Activated naive CD8-positive, alpha-beta T cell treated with anti-CD3 and anti-CD28 coated beads, Interleukin-2, amount 50 U/mL, for 24 hours (primary cell): ENCODE data around the gene PIGN.

Experiments
- ATAC-seq: fragments of 150-1000 bp; cut with Tn5 transposase; one replicate; pipeline ENCODE4 v1.10.0; 2021
- DNase-seq: peaks from one replicate; pipeline ENCODE4 v3.0.0; 2021
- H3K27ac Mint-ChIP-seq: one replicate; pipeline ENCODE4 v1.8.0; 2021; ENCODE audit warnings: mild to moderate bottlenecking, mixed read lengths
- H3K27me3 Mint-ChIP-seq: one replicate; pipeline ENCODE4 v1.8.0; 2021; ENCODE audit warnings: mixed read lengths
- H3K36me3 Mint-ChIP-seq: one replicate; pipeline ENCODE4 v1.8.0; 2021; ENCODE audit warnings: low read depth, mixed read lengths
- H3K4me1 Mint-ChIP-seq: one replicate; pipeline ENCODE4 v1.8.0; 2021; ENCODE audit warnings: mixed read lengths
- H3K4me3 Mint-ChIP-seq: one replicate; pipeline ENCODE4 v1.8.0; 2021; ENCODE audit warnings: mild to moderate bottlenecking, moderate library complexity, mixed read lengths
- H3K9me3 Mint-ChIP-seq: one replicate; pipeline ENCODE4 v1.8.0; 2021; ENCODE audit warnings: mixed read lengths

PIGN gene

GRCh38 chr18:62164855-62165487 is 21.9 kb downstream of the PIGN start:
- peaks cover 18% of the 10 kb centered on the region for H3K9me3 Mint-ChIP-seq
- H3K4me3 Mint-ChIP-seq, result no peak overlapping the region
- ATAC-seq, result no peak
- no peak for DNase-seq
- H3K27ac Mint-ChIP-seq, result no peak overlapping the region
- H3K36me3 Mint-ChIP-seq, result peaks cover 17% of the 10 kb centered on the region
- H3K27me3 Mint-ChIP-seq, result no peaks in the 10 kb centered on the region
- peaks cover 7% of the 10 kb centered on the region for H3K4me1 Mint-ChIP-seq

DNA sequence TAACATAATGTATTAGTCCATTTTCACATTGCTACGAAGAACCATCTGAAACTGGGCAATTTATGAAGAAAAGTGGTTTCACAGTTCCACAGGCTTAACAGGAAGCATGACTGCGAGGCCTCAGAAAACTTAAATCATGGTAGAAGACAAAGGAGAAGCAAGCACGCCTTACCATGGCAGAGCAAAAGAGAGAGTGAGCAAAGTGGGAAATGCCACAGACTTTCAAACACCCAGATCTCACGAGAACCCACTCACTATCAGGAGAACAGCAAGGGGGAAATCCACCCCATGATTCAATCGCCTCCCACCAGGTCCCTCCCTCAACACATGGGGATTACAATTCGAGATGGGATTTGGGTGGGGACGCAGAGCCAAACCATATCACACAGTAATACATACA is 22.5 kb downstream of the PIGN start:
- Mint-ChIP-seq H3K27ac (no peak overlapping the region), H3K4me3 (no peak overlapping the region), H3K4me1 (peaks cover 7% of the 10 kb centered on the region), H3K9me3 (peaks cover 18% of the 10 kb centered on the region), H3K36me3 (peaks cover 20% of the 10 kb centered on the region), H3K27me3 (no peaks in the 10 kb centered on the region)
- no peak for DNase-seq
- no peak for ATAC-seq

- DNase-seq (no peak), ATAC-seq (no peak)
- Mint-ChIP-seq H3K27me3 (no peaks in the 10 kb centered on the region), H3K36me3 (peaks cover 11% of the 10 kb centered on the region), H3K4me1 (no peaks in the 10 kb centered on the region), H3K4me3 (no peak overlapping the region), H3K27ac (no peak overlapping the region), H3K9me3 (no peaks in the 10 kb centered on the region)
These were observed 29.0 kb downstream of the PIGN start for GRCh38 chr18:62157843-62158242.

- no peak for DNase-seq
- H3K9me3 Mint-ChIP-seq, result no peaks in the 10 kb centered on the region
- H3K4me1 Mint-ChIP-seq, result no peaks in the 10 kb centered on the region
- no peak overlapping the region for H3K4me3 Mint-ChIP-seq
- H3K27ac Mint-ChIP-seq, result no peak overlapping the region
- H3K36me3 Mint-ChIP-seq, result peaks cover 5% of the 10 kb centered on the region
- ATAC-seq, result no peak
- no peaks in the 10 kb centered on the region for H3K27me3 Mint-ChIP-seq
These were observed 34.0 kb downstream of the PIGN start for GRCh38 chr18:62152844-62153243.

- DNase-seq (no peak), ATAC-seq (no peak)
- Mint-ChIP-seq H3K27me3 (no peaks in the 10 kb centered on the region), H3K27ac (no peak overlapping the region), H3K36me3 (peaks cover 1% of the 10 kb centered on the region), H3K9me3 (no peaks in the 10 kb centered on the region), H3K4me1 (no peaks in the 10 kb centered on the region), H3K4me3 (no peak overlapping the region)
These were observed 35.6 kb downstream of the PIGN start for GRCh38 chr18:62151068-62151771.

DNA sequence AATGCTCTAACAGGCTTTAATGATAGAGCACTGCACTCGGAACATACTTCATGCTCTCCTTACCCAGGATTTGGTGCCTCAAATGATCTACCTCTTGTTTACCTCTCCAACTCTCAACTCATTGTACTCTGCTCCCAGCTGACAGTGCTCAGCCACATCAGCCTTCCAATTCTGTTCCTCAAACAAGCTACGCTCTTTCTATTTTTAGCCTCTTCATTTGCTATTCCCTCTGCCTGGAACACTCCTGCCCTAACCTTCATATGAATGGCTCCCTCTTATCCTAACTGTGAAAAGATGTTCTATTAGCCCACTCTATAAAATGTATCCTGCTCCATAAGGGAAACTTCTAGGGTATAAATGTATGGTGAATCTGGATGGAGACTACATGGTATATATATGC is 42.5 kb downstream of the PIGN start:
- no peak overlapping the region for H3K4me3 Mint-ChIP-seq
- H3K36me3 Mint-ChIP-seq, result peaks cover 7% of the 10 kb centered on the region
- no peak for ATAC-seq
- H3K9me3 Mint-ChIP-seq, result no peaks in the 10 kb centered on the region
- DNase-seq, result no peak
- H3K4me1 Mint-ChIP-seq, result no peaks in the 10 kb centered on the region
- no peak overlapping the region for H3K27ac Mint-ChIP-seq
- no peaks in the 10 kb centered on the region for H3K27me3 Mint-ChIP-seq

GRCh38 chr18:62140259-62140658 is 46.6 kb downstream of the PIGN start:
- Mint-ChIP-seq H3K36me3 (peaks cover 9% of the 10 kb centered on the region), H3K27ac (no peak overlapping the region), H3K4me1 (no peaks in the 10 kb centered on the region), H3K27me3 (no peaks in the 10 kb centered on the region), H3K9me3 (no peaks in the 10 kb centered on the region), H3K4me3 (no peak overlapping the region)
- ATAC-seq (no peak), DNase-seq (no peak)

DNA sequence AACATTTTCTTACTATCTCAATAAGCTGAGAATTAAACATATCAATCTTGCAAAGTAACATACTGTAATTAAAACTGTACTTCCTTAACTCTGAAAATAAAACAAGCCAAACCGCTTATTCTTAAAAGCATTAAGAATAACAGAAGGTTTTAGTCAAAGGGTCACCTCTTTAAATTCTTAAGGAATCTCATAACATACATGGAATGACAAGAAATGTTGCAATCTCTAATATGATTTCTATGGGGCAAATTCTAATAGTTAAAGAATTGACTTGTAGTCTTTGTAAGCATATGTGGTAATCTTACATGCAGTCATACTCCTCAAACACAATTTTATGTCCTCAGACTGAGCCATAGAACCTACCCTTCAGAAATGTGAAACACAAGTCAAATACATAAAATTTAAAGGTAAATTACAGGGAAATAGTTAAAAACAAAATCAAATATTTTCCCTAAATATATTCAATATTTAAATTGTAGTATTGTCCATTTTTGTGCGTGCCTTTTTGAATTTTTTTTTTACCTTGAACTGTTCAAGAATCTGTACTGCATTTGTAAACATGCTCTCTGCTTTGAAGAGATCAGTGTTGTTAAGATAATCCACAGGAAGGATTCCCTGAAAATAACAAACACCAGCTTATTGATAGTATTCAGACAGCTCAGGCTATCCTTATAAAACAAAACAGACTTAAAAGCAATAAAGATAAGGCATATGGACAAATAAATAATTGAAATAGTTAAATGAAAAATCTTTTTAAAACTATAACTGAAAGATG is 48.2 kb downstream of the PIGN start:
- no peaks in the 10 kb centered on the region for H3K27me3 Mint-ChIP-seq
- H3K36me3 Mint-ChIP-seq, result peaks cover 5% of the 10 kb centered on the region
- H3K27ac Mint-ChIP-seq, result no peak overlapping the region
- no peaks in the 10 kb centered on the region for H3K4me1 Mint-ChIP-seq
- H3K4me3 Mint-ChIP-seq, result no peak overlapping the region
- no peak for DNase-seq
- no peak for ATAC-seq
- no peaks in the 10 kb centered on the region for H3K9me3 Mint-ChIP-seq

DNA sequence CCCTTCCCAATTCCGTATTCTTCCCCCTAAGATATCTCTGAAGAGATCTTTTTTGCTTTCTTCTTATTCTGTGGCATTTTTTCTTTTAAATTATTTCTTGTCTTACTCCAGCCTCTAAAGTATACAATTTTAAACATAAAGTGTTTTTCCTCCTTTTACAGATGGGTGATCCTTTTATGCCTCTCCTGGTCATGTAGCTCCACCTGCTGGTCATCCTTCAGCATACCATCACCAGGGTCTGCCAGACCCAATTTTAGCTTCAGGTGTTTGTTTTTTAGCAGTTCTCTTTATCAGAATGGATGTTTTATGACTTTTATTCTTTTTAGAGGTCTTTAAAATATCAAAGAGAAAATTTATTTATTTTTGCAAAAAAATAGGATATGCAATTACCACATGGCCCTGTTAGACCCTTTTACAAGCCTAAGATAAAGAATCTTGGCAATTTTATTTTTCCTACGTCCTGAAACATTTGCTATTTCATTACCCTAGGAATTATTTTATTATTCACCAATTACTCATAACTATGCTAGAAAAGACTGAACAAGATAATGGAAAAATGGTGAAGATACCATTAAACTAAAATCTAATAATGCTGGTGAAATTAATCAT is 55.5 kb downstream of the PIGN start:
- Mint-ChIP-seq H3K27me3 (no peaks in the 10 kb centered on the region), H3K27ac (no peak overlapping the region), H3K4me1 (no peaks in the 10 kb centered on the region), H3K36me3 (peaks cover 9% of the 10 kb centered on the region), H3K4me3 (no peak overlapping the region), H3K9me3 (no peaks in the 10 kb centered on the region)
- peak; percentile 55 for DNase-seq
- no peak for ATAC-seq

- H3K9me3 Mint-ChIP-seq, result no peaks in the 10 kb centered on the region
- H3K4me1 Mint-ChIP-seq, result no peaks in the 10 kb centered on the region
- DNase-seq (no peak), ATAC-seq (no peak)
- no peak overlapping the region for H3K27ac Mint-ChIP-seq
- no peak overlapping the region for H3K4me3 Mint-ChIP-seq
- peaks cover 9% of the 10 kb centered on the region for H3K36me3 Mint-ChIP-seq
- H3K27me3 Mint-ChIP-seq, result no peaks in the 10 kb centered on the region
These were observed 58.7 kb downstream of the PIGN start for GRCh38 chr18:62128157-62128556.

DNA sequence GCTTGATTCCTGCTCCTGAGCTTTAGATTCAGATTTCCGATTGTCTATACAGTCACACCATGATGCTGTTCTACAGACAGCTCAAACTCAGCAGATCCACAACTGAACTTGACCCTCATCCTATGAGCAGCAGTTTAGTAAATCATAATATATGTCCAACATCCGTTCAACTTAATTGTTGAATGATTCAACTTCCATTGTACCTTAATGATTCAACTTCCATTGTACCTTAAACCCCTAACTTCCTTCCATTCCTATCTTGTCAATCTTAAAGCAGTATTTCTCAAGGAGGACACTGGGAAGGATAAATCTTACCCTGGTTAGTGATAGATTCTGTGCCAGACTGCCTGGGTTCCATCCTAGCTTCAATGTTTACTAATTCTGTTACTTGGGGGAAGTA is 60.1 kb downstream of the PIGN start:
- no peak overlapping the region for H3K4me3 Mint-ChIP-seq
- no peak overlapping the region for H3K27ac Mint-ChIP-seq
- no peak for ATAC-seq
- H3K27me3 Mint-ChIP-seq, result no peaks in the 10 kb centered on the region
- no peaks in the 10 kb centered on the region for H3K4me1 Mint-ChIP-seq
- H3K9me3 Mint-ChIP-seq, result no peaks in the 10 kb centered on the region
- peaks cover 9% of the 10 kb centered on the region for H3K36me3 Mint-ChIP-seq
- no peak for DNase-seq

DNA sequence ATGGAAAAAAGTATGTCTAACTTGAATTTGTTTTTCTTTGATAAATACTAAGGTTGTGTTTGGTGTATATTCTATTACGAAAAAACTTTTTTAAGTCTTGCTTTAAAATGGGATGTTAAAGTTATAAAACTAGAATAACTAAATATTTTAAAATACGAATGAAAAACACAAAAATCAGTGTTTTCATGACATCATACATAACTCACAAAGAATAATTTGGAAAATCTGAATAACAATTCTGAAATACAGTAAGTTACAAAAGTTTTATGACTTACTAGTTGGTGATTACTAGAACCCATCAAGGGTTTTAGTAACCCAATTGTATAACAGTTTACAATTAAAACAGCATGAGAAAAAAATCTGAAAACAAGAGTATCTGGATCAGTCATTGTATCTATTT is 61.2 kb downstream of the PIGN start:
- Mint-ChIP-seq H3K4me1 (no peaks in the 10 kb centered on the region), H3K4me3 (no peak overlapping the region), H3K9me3 (no peaks in the 10 kb centered on the region), H3K36me3 (peaks cover 7% of the 10 kb centered on the region), H3K27ac (no peak overlapping the region), H3K27me3 (no peaks in the 10 kb centered on the region)
- no peak for ATAC-seq
- DNase-seq, result no peak

DNA sequence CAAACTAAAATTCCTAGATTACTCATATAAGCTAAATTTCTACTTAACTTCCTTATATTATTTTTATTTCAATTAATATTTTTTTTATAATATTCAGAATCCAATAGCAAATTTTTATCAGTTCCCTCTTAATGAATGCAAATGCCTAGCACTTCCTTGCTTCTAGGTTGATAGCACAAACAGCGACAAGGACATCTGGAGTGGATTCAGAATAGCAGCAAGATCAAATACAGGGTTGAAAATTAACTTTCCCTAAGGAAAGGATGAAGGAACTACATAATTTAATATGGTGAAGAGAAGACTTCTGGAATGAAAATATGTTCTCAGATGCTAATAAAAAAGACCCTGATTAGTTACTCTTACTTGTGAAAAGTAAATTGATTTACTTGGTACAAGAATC is 64.5 kb downstream of the PIGN start:
- Mint-ChIP-seq H3K27me3 (no peaks in the 10 kb centered on the region), H3K4me3 (no peak overlapping the region), H3K27ac (no peak overlapping the region), H3K4me1 (no peaks in the 10 kb centered on the region), H3K36me3 (peaks cover 11% of the 10 kb centered on the region), H3K9me3 (no peaks in the 10 kb centered on the region)
- ATAC-seq (no peak), DNase-seq (no peak)

DNA sequence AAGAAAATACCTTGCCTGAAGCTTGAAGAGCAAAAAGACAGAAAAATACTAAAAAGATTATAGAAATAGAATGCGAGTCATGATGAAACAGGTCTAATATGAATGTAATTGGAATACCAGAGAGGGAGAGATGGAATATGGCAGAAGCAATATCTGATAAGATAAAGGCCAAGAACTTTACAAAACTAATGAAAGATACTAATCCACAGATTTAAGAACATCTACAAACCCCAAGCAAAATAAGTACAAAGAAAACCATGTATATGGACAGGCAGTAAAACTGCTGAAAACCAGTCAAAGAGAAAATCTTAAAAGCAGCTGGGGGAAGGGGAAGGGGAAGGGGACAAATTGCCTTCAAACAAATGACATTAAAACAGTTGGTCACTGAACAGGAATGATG is 67.0 kb downstream of the PIGN start:
- DNase-seq, result no peak
- H3K27me3 Mint-ChIP-seq, result no peaks in the 10 kb centered on the region
- no peaks in the 10 kb centered on the region for H3K9me3 Mint-ChIP-seq
- no peaks in the 10 kb centered on the region for H3K4me1 Mint-ChIP-seq
- H3K36me3 Mint-ChIP-seq, result peaks cover 6% of the 10 kb centered on the region
- no peak overlapping the region for H3K4me3 Mint-ChIP-seq
- no peak overlapping the region for H3K27ac Mint-ChIP-seq
- no peak for ATAC-seq

DNA sequence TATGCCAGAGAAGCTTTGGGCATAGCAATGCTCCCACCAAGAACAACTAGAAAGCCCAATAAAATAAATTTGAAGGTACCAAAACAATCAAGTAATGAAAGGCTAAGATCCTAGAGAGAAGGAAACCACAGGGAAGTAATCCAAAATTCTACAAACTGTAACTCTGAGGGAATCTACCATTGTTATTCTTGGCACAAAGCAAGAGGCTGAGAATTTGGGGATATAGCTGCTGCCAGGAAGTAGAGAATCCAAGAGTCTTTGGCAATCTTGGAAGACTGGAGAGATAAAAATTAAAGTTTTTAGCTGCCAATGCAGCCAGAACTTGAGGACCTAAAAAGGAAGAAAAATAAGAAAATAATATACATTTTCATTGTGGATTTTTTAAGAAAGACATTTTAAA is 68.5 kb downstream of the PIGN start:
- no peak for ATAC-seq

More for the DNA sequence above, 68.5 kb downstream of the PIGN start:
- no peak for DNase-seq
- no peak overlapping the region for H3K27ac Mint-ChIP-seq
- no peaks in the 10 kb centered on the region for H3K4me1 Mint-ChIP-seq
- H3K36me3 Mint-ChIP-seq, result peaks cover 6% of the 10 kb centered on the region
- H3K9me3 Mint-ChIP-seq, result no peaks in the 10 kb centered on the region
- no peak overlapping the region for H3K4me3 Mint-ChIP-seq
- no peaks in the 10 kb centered on the region for H3K27me3 Mint-ChIP-seq
